ENCODE data around the gene IL17RD. TPM values are rescaled to one million over a fixed set of nuclear protein-coding genes. Genes with fewer than 3 reads are reported as not detected.

The IL17RD gene
- total and polyA plus RNA-seq, 10 of the 15 experiments (the other 5 are each of a cell fraction or from before 2014, with no cell fraction given), result 0.01 to 0.08 (median 0.04) TPM; not detected in 3

DNA sequence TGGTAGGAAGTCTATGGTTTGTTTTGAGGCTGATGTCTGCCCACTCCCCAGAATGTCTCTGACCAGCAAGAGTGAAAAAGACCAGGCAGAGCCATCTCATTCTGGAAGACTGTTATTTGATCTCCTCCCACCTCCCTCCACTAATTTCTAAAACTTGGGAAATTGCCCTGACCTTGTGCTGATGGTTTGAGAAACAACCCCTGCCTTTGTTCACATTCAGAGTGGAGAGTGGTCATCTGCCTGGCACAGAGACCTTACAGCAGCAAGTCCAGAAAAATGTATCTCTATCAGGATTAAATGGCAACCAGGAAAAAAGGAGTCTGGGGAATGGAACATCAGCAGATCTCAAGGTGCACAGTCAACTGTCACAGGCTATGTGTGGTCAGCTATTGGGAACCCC lies 79.0 kb downstream of the IL17RD start:
- intact Hi-C loops (cut with micrococcal nuclease; ENCODE audit: unreplicated experiment) (no loop called here), in situ Hi-C loops (cut with MboI) (no loop called here)
- H4K20me1 ChIP-seq (ENCODE audit: control insufficient read depth, insufficient read depth), result no peaks in the 10 kb centered on the region
- no peak overlapping the region for H3K4me2 ChIP-seq (ENCODE audit: control insufficient read depth, insufficient read depth)
- H2AFZ ChIP-seq (ENCODE audit: control insufficient read depth, low read depth, low read length), result no peak overlapping the region
- H3K4me3 ChIP-seq, result no peak overlapping the region
- no peaks in the 10 kb centered on the region for H3K79me2 ChIP-seq (ENCODE audit: control insufficient read depth, insufficient read depth, low read length)
- ChIA-PET CTCF (interaction anchor here (0.6 to 2.0 kb wide), 3 partner anchors 13 to 97 kb away, joined by 3 to 6 read pairs (median 5); no protein-coding TSS in a partner anchor), POLR2A (no interaction called here), RAD21 (ENCODE audit: unreplicated experiment) (no interaction called here), SMC1A (ENCODE audit: uncharacterized antibody, unreplicated experiment) (no interaction called here)
- H3K4me1 ChIP-seq (ENCODE audit: control insufficient read depth, insufficient read depth, low read length), result no peaks in the 10 kb centered on the region
- no peak for ATAC-seq
- no peak for FAIRE-seq
- no peaks in the 10 kb centered on the region for H3K36me3 ChIP-seq (ENCODE audit: control insufficient read depth in 2 of 2, insufficient read depth in 2 of 2, low read length in 1 of 2)
- no TSS peak for BruUV-seq (replicated peaks)
- H3K27me3 ChIP-seq (replicated peaks in 1 of 2; ENCODE audit: control insufficient read depth in 2 of 2, insufficient read depth in 2 of 2, low read length in 1 of 2), result no peaks in the 10 kb centered on the region
- no peak overlapping the region for H3K27ac ChIP-seq (ENCODE audit: control insufficient read depth, insufficient read depth)
- DNase-seq (ENCODE audit: low read depth, low spot score), result no peak
- H3K9me3 ChIP-seq (replicated peaks; ENCODE audit: control insufficient read depth, insufficient read depth, low read length), result no peaks in the 10 kb centered on the region
- H3K9ac ChIP-seq (ENCODE audit: control insufficient read depth, insufficient read depth, low read length), result no peak overlapping the region
- TF ChIP-seq ZNF217 (IDR thresholded peaks at IDR 0.05) (no peak), FOXM1 (IDR thresholded peaks at IDR 0.05; ENCODE audit: low read depth, low read length) (no peak), TCF12 (IDR thresholded peaks at IDR 0.05; ENCODE audit: low read depth, low read length) (no peak), SIN3A (IDR thresholded peaks at IDR 0.05; ENCODE audit: low read depth, low read length) (no peak), SMAD5 (IDR thresholded peaks at IDR 0.05; ENCODE audit: low read depth) (no peak), NFYB (IDR thresholded peaks at IDR 0.05; ENCODE audit: insufficient read depth, low read depth, low read length) (no peak), RB1 (IDR thresholded peaks at IDR 0.05; ENCODE audit: borderline replicate concordance) (no peak), ZSCAN29 (IDR thresholded peaks at IDR 0.05) (no peak), TBL1XR1 (IDR thresholded peaks at IDR 0.05; ENCODE audit: low read depth, low read length) (no peak), CHD2 (IDR thresholded peaks at IDR 0.05; ENCODE audit: borderline replicate concordance, low read depth, low read length) (no peak)
- TF ChIP-seq, protein P1, sequence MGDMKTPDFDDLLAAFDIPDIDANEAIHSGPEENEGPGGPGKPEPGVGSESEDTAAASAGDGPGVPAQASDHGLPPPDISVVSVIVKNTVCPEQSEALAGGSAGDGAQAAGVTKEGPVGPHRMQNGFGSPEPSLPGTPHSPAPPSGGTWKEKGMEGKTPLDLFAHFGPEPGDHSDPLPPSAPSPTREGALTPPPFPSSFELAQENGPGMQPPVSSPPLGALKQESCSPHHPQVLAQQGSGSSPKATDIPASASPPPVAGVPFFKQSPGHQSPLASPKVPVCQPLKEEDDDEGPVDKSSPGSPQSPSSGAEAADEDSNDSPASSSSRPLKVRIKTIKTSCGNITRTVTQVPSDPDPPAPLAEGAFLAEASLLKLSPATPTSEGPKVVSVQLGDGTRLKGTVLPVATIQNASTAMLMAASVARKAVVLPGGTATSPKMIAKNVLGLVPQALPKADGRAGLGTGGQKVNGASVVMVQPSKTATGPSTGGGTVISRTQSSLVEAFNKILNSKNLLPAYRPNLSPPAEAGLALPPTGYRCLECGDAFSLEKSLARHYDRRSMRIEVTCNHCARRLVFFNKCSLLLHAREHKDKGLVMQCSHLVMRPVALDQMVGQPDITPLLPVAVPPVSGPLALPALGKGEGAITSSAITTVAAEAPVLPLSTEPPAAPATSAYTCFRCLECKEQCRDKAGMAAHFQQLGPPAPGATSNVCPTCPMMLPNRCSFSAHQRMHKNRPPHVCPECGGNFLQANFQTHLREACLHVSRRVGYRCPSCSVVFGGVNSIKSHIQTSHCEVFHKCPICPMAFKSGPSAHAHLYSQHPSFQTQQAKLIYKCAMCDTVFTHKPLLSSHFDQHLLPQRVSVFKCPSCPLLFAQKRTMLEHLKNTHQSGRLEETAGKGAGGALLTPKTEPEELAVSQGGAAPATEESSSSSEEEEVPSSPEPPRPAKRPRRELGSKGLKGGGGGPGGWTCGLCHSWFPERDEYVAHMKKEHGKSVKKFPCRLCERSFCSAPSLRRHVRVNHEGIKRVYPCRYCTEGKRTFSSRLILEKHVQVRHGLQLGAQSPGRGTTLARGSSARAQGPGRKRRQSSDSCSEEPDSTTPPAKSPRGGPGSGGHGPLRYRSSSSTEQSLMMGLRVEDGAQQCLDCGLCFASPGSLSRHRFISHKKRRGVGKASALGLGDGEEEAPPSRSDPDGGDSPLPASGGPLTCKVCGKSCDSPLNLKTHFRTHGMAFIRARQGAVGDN (IDR thresholded peaks at IDR 0.05), result no peak
- TF ChIP-seq, protein P2, sequence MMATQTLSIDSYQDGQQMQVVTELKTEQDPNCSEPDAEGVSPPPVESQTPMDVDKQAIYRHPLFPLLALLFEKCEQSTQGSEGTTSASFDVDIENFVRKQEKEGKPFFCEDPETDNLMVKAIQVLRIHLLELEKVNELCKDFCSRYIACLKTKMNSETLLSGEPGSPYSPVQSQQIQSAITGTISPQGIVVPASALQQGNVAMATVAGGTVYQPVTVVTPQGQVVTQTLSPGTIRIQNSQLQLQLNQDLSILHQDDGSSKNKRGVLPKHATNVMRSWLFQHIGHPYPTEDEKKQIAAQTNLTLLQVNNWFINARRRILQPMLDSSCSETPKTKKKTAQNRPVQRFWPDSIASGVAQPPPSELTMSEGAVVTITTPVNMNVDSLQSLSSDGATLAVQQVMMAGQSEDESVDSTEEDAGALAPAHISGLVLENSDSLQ (IDR thresholded peaks at IDR 0.05), result no peak
- TF ChIP-seq, protein P3, sequence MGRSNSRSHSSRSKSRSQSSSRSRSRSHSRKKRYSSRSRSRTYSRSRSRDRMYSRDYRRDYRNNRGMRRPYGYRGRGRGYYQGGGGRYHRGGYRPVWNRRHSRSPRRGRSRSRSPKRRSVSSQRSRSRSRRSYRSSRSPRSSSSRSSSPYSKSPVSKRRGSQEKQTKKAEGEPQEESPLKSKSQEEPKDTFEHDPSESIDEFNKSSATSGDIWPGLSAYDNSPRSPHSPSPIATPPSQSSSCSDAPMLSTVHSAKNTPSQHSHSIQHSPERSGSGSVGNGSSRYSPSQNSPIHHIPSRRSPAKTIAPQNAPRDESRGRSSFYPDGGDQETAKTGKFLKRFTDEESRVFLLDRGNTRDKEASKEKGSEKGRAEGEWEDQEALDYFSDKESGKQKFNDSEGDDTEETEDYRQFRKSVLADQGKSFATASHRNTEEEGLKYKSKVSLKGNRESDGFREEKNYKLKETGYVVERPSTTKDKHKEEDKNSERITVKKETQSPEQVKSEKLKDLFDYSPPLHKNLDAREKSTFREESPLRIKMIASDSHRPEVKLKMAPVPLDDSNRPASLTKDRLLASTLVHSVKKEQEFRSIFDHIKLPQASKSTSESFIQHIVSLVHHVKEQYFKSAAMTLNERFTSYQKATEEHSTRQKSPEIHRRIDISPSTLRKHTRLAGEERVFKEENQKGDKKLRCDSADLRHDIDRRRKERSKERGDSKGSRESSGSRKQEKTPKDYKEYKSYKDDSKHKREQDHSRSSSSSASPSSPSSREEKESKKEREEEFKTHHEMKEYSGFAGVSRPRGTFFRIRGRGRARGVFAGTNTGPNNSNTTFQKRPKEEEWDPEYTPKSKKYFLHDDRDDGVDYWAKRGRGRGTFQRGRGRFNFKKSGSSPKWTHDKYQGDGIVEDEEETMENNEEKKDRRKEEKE (IDR thresholded peaks at IDR 0.05), result no peak
- TF ChIP-seq, protein P4, sequence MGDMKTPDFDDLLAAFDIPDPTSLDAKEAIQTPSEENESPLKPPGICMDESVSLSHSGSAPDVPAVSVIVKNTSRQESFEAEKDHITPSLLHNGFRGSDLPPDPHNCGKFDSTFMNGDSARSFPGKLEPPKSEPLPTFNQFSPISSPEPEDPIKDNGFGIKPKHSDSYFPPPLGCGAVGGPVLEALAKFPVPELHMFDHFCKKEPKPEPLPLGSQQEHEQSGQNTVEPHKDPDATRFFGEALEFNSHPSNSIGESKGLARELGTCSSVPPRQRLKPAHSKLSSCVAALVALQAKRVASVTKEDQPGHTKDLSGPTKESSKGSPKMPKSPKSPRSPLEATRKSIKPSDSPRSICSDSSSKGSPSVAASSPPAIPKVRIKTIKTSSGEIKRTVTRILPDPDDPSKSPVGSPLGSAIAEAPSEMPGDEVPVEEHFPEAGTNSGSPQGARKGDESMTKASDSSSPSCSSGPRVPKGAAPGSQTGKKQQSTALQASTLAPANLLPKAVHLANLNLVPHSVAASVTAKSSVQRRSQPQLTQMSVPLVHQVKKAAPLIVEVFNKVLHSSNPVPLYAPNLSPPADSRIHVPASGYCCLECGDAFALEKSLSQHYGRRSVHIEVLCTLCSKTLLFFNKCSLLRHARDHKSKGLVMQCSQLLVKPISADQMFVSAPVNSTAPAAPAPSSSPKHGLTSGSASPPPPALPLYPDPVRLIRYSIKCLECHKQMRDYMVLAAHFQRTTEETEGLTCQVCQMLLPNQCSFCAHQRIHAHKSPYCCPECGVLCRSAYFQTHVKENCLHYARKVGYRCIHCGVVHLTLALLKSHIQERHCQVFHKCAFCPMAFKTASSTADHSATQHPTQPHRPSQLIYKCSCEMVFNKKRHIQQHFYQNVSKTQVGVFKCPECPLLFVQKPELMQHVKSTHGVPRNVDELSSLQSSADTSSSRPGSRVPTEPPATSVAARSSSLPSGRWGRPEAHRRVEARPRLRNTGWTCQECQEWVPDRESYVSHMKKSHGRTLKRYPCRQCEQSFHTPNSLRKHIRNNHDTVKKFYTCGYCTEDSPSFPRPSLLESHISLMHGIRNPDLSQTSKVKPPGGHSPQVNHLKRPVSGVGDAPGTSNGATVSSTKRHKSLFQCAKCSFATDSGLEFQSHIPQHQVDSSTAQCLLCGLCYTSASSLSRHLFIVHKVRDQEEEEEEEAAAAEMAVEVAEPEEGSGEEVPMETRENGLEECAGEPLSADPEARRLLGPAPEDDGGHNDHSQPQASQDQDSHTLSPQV (IDR thresholded peaks at IDR 0.05), result no peak

Data from GM12878 (cell line).